OCI-LY7 (cell line): ENCODE data around the gene MGRN1. TPM values are rescaled to one million over a fixed set of nuclear protein-coding genes. Genes with fewer than 3 reads are reported as not detected.

Experiments used
- BruUV-seq: library from RNA; stranded (reverse); fragments of 400-500 nt; replicated peaks from 2 replicates; lab custom pipeline; 2021; lab: Mats Ljungman, UMichigan
- CTCF ChIA-PET: fragments of 300-600 bp; sonication (Branson Sonifier 250); formaldehyde crosslinking; loops from one replicate; lab custom pipeline; 2022; ENCODE audit warnings: antibody characterized with exemption; ENCODE audit not compliant: unreplicated experiment; lab: Charles Lee
- POLR2A ChIA-PET: fragments of 300-600 bp; sonication (Branson Sonifier 250); formaldehyde crosslinking; loops from one replicate; lab custom pipeline; 2022; ENCODE audit warnings: antibody characterized with exemption; lab: Charles Lee
- DNase-seq: peaks from one replicate; pipeline ENCODE4 v3.0.0-alpha.2; 2015; ENCODE audit warnings: low spot score
- H2AFZ ChIP-seq: fragments of 200-600 bp; sonication (generic), shearing (Covaris generic); 2 replicates; pipeline ENCODE4 v1.6.1; 2014; ENCODE audit warnings: mild to moderate bottlenecking, antibody characterized with exemption, low read length, moderate library complexity
- H3K27ac ChIP-seq: fragments of 200-600 bp; sonication (generic); 2 replicates; pipeline ENCODE4 v1.5.1; 2014; ENCODE audit warnings: mixed run types, low read depth, mild to moderate bottlenecking, moderate library complexity, low read length, inconsistent platforms; ENCODE audit not compliant: poor library complexity, severe bottlenecking
- H3K36me3 ChIP-seq: fragments of 200-600 bp; sonication (generic); 2 replicates; pipeline ENCODE4 v1.6.1; 2014; ENCODE audit warnings: mild to moderate bottlenecking, antibody characterized with exemption, low read length, moderate library complexity, mixed read lengths; ENCODE audit not compliant: insufficient read depth
- H3K4me1 ChIP-seq: fragments of 200-600 bp; sonication (generic); 2 replicates; pipeline ENCODE4 v1.5.1; 2014; ENCODE audit warnings: mild to moderate bottlenecking, low read length; ENCODE audit not compliant: insufficient read depth, poor library complexity, severe bottlenecking
- H3K4me2 ChIP-seq: fragments of 200-600 bp; sonication (generic); 2 replicates; pipeline ENCODE4 v1.6.1; 2014; ENCODE audit warnings: mild to moderate bottlenecking, low read length
- H3K4me3 ChIP-seq: fragments of 200-600 bp; sonication (generic); 2 replicates; pipeline ENCODE4 v1.5.1; 2014; ENCODE audit warnings: mild to moderate bottlenecking, low read depth, low read length; ENCODE audit not compliant: poor library complexity, severe bottlenecking
- H3K79me2 ChIP-seq: fragments of 200-600 bp; sonication (generic); 2 replicates; pipeline ENCODE4 v1.6.1; 2016; ENCODE audit warnings: low read depth, mild to moderate bottlenecking, low read length, moderate library complexity, mixed read lengths; ENCODE audit not compliant: insufficient read depth
- H3K9me2 ChIP-seq: fragments of 200-600 bp; sonication (generic); 2 replicates; pipeline ENCODE4 v1.6.1; 2016; ENCODE audit warnings: mild to moderate bottlenecking, low read length, mixed read lengths; ENCODE audit not compliant: insufficient read depth
- H3K9me3 ChIP-seq: fragments of 200-600 bp; sonication (generic); 2 replicates; pipeline ENCODE4 v1.6.1; 2014; ENCODE audit warnings: mild to moderate bottlenecking, mixed run types, low read length, mixed read lengths
- H4K20me1 ChIP-seq: fragments of 200-600 bp; sonication (generic); 2 replicates; pipeline ENCODE4 v1.6.1; 2014; ENCODE audit warnings: mild to moderate bottlenecking, antibody characterized with exemption, low read length, moderate library complexity, mixed read lengths; ENCODE audit not compliant: insufficient read depth
- EZH2phosphoT487 ChIP-seq: fragments of 200-600 bp; sonication (generic); IDR thresholded peaks from 2 replicates; pipeline ENCODE4 v1.6.1; 2018; ENCODE audit warnings: low read depth, borderline replicate concordance, mild to moderate bottlenecking, mixed run types, antibody characterized with exemption, low read length, moderate library complexity, mixed read lengths
- intact Hi-C: fragments of 100-400 bp; cut with micrococcal nuclease; formaldehyde crosslinking; loops from one replicate; pipeline ENCODE4 v1.10.0; 2022; ENCODE audit not compliant: unreplicated experiment
- total RNA-seq, 2 experiments: library from RNA; depleted of rRNA in 1 of 2; stranded (reverse); fragments of >200 nt in 1 of 2; shearing (Covaris generic) in 1 of 2; gene quantifications; 2 replicates each; pipeline ENCODE4 v1.2.3, GENCODE V29; 2014 to 2022
- TF ChIP-seq, protein P1 (sequence below): fragments of 200-600 bp; sonication (generic); conservative IDR thresholded peaks from 2 replicates; pipeline ENCODE4 v1.5.1; 2014; ENCODE audit warnings: mild to moderate bottlenecking, antibody characterized with exemption, low read length, moderate library complexity, mixed read lengths

Gene MGRN1
- total RNA-seq, 2 experiments from 2014 or later, result 14.1 to 43.1 TPM

DNA sequence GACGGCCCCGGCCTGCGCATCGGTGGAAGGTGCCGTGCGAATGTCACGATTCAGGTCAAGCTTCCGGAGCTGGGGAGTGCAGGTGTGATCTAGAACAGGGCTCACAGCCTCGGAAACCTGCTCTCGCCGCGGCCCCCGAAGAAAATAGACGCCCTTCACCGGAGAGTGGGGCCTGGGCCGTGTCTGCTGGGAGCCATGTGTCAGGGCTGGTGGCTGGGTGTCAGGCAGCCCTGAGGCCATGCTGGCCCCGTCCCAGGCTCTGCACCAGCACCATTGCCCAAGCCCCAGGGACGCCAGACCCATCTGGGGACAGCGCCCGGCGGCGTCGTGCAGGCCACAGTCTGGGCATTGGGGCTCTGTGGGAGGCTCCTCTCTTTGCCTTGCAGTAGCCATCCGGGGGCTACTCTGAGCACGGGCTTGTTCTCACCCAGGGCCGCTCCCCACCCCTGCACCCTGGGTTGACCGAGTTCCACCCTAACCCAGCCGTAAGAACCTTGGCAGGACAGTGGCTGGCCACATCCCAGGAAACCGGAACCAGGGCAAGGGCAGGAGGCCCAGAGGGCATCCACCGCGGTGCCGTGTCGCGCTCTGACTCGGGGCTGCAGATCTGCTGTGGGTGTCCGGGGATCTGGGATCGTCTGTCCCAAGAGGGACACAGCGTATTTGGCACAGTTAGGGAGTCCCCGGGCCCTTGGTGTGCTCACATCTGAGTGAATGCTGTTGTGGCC, 63.5 kb downstream of the MGRN1 start:
- Histone ChIP-seq H2AFZ (no peak overlapping the region), H3K27ac (no peak overlapping the region), H3K9me3 (no peaks in the 10 kb centered on the region), H3K36me3 (no peaks in the 10 kb centered on the region), H3K4me2 (no peak overlapping the region), H3K9me2 (no peaks in the 10 kb centered on the region), H3K4me1 (peaks cover 6% of the 10 kb centered on the region), H3K79me2 (no peaks in the 10 kb centered on the region), H3K4me3 (no peak overlapping the region), H4K20me1 (no peaks in the 10 kb centered on the region)
- intact Hi-C loops, result no loop called here
- TF ChIP-seq, protein P1, sequence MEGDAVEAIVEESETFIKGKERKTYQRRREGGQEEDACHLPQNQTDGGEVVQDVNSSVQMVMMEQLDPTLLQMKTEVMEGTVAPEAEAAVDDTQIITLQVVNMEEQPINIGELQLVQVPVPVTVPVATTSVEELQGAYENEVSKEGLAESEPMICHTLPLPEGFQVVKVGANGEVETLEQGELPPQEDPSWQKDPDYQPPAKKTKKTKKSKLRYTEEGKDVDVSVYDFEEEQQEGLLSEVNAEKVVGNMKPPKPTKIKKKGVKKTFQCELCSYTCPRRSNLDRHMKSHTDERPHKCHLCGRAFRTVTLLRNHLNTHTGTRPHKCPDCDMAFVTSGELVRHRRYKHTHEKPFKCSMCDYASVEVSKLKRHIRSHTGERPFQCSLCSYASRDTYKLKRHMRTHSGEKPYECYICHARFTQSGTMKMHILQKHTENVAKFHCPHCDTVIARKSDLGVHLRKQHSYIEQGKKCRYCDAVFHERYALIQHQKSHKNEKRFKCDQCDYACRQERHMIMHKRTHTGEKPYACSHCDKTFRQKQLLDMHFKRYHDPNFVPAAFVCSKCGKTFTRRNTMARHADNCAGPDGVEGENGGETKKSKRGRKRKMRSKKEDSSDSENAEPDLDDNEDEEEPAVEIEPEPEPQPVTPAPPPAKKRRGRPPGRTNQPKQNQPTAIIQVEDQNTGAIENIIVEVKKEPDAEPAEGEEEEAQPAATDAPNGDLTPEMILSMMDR, result no peak
- TF ChIP-seq EZH2phosphoT487, result no peak
- CTCF ChIA-PET, result no interaction called here
- no peak for DNase-seq
- POLR2A ChIA-PET, result no interaction called here
- no TSS peak for BruUV-seq

DNA sequence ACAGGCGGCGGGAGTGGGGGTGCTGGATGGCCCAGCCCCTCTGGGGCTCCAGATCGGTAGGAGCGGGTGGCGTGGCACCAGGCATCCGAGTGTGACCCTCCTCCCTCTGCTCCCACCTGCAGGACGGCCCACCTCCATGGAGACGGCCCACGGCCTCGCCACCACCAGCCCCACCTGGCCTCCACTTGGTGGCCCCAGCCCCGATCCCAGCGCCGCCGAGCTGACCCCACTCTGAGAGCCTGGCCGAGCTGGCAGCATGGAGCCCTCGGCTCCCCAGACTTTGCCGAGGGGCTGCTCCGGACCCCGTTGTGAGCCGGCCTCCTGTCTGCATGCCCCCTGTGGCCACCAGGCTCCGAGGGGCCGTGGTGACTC, 64.0 kb downstream of the MGRN1 start:
- H3K9me2 ChIP-seq, result no peaks in the 10 kb centered on the region
- CTCF ChIA-PET, result no interaction called here
- H3K36me3 ChIP-seq, result no peaks in the 10 kb centered on the region
- peaks cover 7% of the 10 kb centered on the region for H3K4me1 ChIP-seq
- intact Hi-C loops, result no loop called here
- H3K9me3 ChIP-seq, result no peaks in the 10 kb centered on the region
- no peak overlapping the region for H3K4me2 ChIP-seq
- POLR2A ChIA-PET, result no interaction called here
- no peaks in the 10 kb centered on the region for H4K20me1 ChIP-seq
- H3K79me2 ChIP-seq, result no peaks in the 10 kb centered on the region
- TF ChIP-seq, protein P1, result no peak
- TF ChIP-seq EZH2phosphoT487, result no peak
- H2AFZ ChIP-seq, result no peak overlapping the region
- no TSS peak for BruUV-seq
- no peak overlapping the region for H3K4me3 ChIP-seq
- DNase-seq, result no peak
- no peak overlapping the region for H3K27ac ChIP-seq

DNA sequence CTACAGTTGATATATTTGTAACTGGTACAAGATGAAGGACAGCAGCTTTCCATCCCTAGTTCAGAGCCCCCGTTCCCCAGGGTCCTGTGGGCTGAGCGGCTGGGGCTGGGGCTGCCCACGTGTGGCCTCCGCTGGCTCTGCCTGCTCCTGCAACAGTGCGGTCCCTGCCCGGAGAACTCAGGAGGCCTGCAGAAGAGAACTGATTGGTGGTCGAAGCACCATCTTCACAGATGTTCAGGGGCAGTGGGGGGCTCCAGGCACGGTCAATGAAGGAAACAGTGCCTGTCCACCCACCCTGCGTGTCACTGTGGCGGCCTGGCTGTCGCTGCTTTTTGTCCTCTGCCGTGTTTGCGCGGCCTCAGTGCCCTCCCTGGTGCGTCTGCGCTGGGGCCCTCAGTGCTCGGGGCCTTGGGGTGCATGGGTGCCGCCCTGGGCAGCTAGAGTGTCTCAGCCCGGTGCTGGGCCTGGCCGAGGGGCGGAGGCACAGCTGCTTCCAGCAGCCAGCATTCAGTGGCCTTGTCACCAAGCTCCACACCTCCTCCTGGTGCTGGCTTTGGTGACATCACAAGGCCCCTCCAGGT, 64.6 kb downstream of the MGRN1 start:
- H4K20me1 ChIP-seq, result no peaks in the 10 kb centered on the region
- intact Hi-C loops, result no loop called here
- no TSS peak for BruUV-seq
- no peak for DNase-seq
- no peak overlapping the region for H3K4me2 ChIP-seq
- H3K79me2 ChIP-seq, result no peaks in the 10 kb centered on the region
- no peak for TF ChIP-seq EZH2phosphoT487
- TF ChIP-seq, protein P1, result no peak
- no peaks in the 10 kb centered on the region for H3K36me3 ChIP-seq
- no peak overlapping the region for H3K27ac ChIP-seq
- CTCF ChIA-PET, result no interaction called here
- POLR2A ChIA-PET, result interaction anchor here (0.7 kb wide), 1 partner anchor 10 kb away, joined by 4 read pairs; no protein-coding TSS in a partner anchor
- H3K9me3 ChIP-seq, result no peaks in the 10 kb centered on the region
- no peak overlapping the region for H3K4me3 ChIP-seq
- H2AFZ ChIP-seq, result no peak overlapping the region
- no peaks in the 10 kb centered on the region for H3K9me2 ChIP-seq
- H3K4me1 ChIP-seq, result peaks cover 7% of the 10 kb centered on the region
